A549 treated with CpdA at 1 μM for 4 hours (cell line): ENCODE results near the gene ACTRT3. TPM values are rescaled to one million over a fixed set of nuclear protein-coding genes. Genes with fewer than 3 reads are reported as not detected.

Source experiments
- total RNA-seq: library from RNA; stranded (reverse); fragments of 200-300 nt; extraction: Qiagen RNA extraction; gene quantifications from 5 replicates; pipeline ENCODE4 v1.2.3, GENCODE V29; 2022; ENCODE audit warnings: low read depth

ACTRT3 gene
- 2.6 to 3.1 TPM (median 2.8 TPM) in 5 replicates for total RNA-seq

DNA sequence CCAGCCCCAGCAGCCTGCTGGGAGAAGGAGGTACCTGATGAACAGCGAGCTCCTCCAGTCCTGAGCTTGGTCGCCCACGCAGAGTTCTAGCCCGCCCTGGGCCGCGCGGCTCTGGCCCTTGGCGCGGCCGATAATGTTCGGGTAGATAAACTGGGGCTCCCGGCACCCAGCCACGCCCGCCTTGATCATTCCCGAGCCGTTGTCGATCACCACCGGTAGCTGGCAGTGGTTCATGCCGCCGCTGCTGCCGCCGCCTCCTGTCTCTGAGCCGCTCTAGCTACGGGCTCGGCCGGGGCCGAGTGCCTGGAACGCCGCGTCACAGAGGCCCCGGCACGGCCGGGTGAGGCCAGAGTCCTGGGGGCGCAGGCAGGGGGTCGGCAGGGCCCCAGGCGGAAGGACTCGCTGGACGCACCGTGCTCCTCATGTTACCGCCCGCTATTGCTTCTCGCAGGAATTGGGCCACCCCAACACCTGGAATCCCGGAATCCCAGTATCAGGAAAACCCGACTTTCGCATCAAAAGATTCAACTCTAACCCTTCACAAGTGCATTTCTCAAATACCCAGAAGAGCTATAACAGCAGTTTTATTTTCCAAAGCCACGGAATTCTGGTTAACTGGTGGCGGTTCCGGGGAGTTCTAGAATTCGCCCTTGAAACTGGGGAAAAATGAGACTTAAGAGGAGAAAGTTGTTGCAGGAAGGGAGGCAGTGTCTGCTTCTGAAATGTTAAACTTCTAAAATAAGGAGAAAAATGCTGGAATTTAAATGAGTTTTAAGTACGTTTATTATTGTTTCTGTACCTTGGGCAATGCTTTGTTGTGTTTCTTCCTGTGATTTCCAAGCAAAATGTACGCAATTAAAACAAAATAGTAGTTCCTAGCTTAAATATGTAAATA is at the start of gene ACTRT3:
ACTRT3 (minus strand) TSS at position 275 of the 895 bp plus-strand sequence; CDS start at position 234, 41 bp downstream.

DNA sequence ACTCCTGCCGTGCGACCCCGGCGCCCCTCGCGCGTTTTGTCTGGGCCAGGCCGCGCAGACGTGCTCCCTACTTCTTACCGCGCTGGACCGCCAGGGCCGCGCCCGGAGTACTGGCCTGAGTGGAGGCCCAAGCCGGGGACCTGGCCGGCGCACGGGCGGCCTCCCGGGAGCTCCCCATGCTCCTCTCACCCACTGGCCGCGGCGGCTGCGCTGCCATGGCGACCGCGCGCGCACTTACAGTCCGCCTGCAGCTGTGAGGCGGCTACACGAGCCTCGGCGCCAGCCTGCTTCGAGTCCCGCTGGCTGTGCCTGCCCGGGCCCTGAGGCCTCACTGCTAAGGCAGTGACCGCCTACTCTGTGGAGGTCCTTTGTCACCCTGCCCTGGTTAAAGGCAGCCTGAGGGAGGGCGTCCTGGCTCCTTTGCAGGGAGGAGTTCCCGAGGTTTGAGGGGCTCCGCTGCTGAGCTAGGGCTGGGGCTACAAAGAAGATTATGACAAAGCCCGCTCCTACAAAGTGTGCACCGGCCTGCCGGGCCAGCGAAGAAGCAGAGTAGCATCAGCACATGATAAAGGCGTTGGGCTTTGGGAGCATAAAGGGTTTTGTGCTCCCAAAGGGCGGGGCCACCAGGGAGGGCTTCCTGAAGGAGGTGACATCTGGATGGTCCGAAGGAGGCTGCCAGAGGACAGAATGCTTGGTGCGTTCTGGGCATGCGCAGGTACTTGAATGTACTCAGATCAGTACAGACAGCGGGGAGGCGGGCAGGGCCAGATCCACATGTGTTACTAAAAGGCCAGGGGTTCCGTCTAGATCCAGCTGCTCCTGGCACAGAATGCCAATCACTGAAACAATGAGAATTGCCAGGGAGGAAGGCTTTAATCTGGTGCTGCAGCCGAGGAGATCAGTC is 43.2 kb upstream of the ACTRT3 start, which contains the start of the genes LRRC34 and LRRIQ4:
LRRC34 (minus strand) TSS at position 573 of the 904 bp plus-strand sequence; CDS start at position 217, 356 bp downstream.
LRRIQ4 (plus strand) TSS at position 539 of the 904 bp plus-strand sequence. CDS start 9,052 bp downstream, outside the sequence.

DNA sequence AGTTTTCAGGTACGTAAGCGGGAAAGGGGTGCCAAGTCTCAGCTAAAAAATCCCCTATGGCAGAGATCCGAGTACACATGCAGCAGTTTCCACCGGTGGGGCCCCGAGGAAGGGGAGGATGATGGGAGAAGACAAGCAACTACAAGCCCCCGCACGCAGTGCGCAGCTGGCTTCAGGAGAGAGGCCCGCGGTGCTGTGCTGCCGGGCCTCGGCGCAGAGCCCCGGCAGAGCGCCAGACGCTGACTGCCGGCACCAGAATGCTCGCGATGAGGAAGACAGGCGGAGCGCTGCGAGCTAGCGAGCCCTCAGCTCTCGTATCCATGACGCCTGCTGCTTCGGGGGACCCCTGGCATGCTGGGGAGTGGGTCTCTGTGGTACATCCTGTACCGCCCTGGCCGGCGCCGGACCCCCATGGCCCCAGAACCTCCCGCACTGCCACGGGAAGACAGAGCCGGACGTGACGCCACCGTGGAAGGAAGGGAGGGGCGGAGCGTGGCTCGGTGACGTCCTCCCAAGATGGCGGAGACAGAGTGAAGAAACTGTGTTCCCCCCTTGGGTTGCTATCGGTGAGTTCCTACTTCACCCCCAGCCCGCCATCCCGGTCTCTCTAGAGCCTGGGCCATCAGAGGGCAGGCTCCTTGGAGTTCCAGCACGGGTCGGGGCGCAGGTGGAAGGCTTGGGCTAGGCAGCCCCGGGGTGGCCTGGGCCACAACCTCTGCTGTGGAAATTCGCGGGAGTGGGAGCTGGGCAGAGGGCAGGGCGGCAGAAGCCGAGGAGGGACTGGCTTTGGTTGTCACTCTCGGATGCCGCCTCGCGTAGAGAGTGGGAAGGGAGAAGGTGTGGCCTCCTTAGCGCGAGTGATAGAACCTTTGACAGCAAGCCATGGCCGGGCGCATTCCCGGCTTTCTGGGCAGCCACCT is 3.8 kb upstream of the ACTRT3 start, which contains the start of gene MYNN:
MYNN (plus strand) TSS at position 500 of the 920 bp plus-strand sequence. CDS start 900 bp downstream, outside the sequence.

DNA sequence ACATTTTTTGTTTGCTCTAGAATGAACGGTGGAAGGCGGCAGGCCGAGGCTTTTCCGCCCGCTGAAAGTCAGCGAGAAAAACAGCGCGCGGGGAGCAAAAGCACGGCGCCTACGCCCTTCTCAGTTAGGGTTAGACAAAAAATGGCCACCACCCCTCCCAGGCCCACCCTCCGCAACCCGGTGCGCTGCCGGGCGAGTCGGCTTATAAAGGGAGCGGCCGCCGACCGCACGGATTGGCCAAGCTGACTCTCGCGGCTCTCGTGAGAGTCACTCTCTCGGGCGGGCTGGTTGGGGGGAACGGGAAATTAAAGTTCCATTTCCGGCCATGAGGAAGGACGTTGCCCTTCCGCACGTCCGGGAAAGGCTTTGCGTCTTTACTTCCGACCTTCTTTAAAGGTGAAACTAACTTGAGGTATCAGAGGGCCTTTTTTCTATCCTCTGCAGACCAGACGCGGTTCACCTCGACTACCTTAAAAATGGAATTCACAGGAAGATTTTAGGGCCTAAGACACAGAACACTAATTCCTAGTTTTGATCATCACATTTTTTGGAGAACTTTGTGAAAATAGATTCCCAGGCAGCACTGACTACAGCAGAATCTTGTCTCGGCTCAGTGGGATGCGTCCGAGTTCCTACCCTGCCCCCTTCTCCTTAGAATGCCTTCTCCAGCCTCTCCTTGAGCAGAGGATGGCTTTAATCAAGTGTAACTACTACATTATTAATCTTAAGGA is 4.3 kb downstream of the ACTRT3 start, which contains the start of gene TERC:
TERC (minus strand) TSS at position 179 of the 731 bp plus-strand sequence.

Other genes with a start within 250 kb of the ACTRT3 start
- 0.01 to 0.05 TPM in 2 of 5 replicates, not detected in the others for gene MECOM, start 105.8 kb downstream of the ACTRT3 start, total RNA-seq
- gene TERC, start 4.5 kb downstream of the ACTRT3 start, total RNA-seq, result 0.16 TPM in 1 of 5 replicates, not detected in the others
- gene MYNN, start 3.8 kb upstream of the ACTRT3 start, total RNA-seq, result 8.7 to 11.4 TPM (median 9.6 TPM) in 5 replicates
- not detected in 5 replicates for gene LRRIQ4, start 43.3 kb upstream of the ACTRT3 start, total RNA-seq
- not detected in 5 replicates for gene LRRC34, start 43.3 kb upstream of the ACTRT3 start, total RNA-seq
- gene LRRC31, start 100.4 kb upstream of the ACTRT3 start, total RNA-seq, result 0.02 TPM in 1 of 5 replicates, not detected in the others
- gene SAMD7, start 142.0 kb upstream of the ACTRT3 start, total RNA-seq, result not detected in 5 replicates
- gene SEC62, start 197.2 kb upstream of the ACTRT3 start, total RNA-seq, result 80.2 to 158 TPM (median 94.6 TPM) in 5 replicates